BE2C (cell line): Measurements from ENCODE around the gene HLA-E.

Experiments
- DNase-seq: peaks from one replicate; pipeline ENCODE4 v3.0.0-alpha.2; 2020
- H3K27me3 ChIP-seq: fragments of 250-450 bp; sonication (Bioruptor Pico); 2 replicates; pipeline ENCODE4 v1.5.1; 2020; ENCODE audit warnings: mild to moderate bottlenecking
- H3K36me3 ChIP-seq: fragments of 250-450 bp; sonication (Bioruptor Pico); 2 replicates; pipeline ENCODE4 v1.5.1; 2020; ENCODE audit warnings: mild to moderate bottlenecking
- H3K4me1 ChIP-seq: fragments of 250-450 bp; sonication (Bioruptor Pico); 2 replicates; pipeline ENCODE4 v1.5.1; 2020
- H3K4me3 ChIP-seq: 2 replicates; pipeline ENCODE4 v1.5.1; 2011; ENCODE audit warnings: low read depth, low read length
- H3K9me3 ChIP-seq: fragments of 250-450 bp; sonication (Bioruptor Pico); 2 replicates; pipeline ENCODE4 v1.5.1; 2020
- TF ChIP-seq, protein P1 (sequence below): IDR thresholded peaks from 2 replicates; pipeline ENCODE4 v1.5.1; 2012; ENCODE audit warnings: mild to moderate bottlenecking, low read depth, low read length

Gene HLA-E

DNA sequence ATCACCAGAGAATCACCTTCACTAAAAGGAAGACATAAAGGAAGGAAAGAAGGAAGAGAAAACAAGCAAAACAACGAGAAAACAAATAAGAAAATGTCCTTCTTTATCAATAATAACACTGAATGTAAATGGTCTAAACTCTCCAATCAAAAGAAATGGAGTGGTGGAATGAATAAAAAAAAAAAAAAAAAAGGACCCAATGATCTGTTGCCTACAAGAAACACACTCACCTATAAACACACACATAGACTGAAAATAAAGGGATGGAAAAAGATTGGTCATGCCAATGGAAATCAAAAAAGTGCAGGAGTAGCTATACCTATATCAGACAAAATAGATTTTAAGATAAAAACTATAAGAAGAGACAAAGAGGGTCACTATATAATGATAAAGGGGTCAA is 30.2 kb upstream of the HLA-E start:
- TF ChIP-seq, protein P1, sequence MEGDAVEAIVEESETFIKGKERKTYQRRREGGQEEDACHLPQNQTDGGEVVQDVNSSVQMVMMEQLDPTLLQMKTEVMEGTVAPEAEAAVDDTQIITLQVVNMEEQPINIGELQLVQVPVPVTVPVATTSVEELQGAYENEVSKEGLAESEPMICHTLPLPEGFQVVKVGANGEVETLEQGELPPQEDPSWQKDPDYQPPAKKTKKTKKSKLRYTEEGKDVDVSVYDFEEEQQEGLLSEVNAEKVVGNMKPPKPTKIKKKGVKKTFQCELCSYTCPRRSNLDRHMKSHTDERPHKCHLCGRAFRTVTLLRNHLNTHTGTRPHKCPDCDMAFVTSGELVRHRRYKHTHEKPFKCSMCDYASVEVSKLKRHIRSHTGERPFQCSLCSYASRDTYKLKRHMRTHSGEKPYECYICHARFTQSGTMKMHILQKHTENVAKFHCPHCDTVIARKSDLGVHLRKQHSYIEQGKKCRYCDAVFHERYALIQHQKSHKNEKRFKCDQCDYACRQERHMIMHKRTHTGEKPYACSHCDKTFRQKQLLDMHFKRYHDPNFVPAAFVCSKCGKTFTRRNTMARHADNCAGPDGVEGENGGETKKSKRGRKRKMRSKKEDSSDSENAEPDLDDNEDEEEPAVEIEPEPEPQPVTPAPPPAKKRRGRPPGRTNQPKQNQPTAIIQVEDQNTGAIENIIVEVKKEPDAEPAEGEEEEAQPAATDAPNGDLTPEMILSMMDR = no peak
- Histone ChIP-seq H3K27me3 (peaks cover 90% of the 10 kb centered on the region), H3K36me3 (no peaks in the 10 kb centered on the region), H3K4me1 (no peaks in the 10 kb centered on the region), H3K9me3 (no peaks in the 10 kb centered on the region), H3K4me3 (no peak overlapping the region)
- no peak for DNase-seq

DNA sequence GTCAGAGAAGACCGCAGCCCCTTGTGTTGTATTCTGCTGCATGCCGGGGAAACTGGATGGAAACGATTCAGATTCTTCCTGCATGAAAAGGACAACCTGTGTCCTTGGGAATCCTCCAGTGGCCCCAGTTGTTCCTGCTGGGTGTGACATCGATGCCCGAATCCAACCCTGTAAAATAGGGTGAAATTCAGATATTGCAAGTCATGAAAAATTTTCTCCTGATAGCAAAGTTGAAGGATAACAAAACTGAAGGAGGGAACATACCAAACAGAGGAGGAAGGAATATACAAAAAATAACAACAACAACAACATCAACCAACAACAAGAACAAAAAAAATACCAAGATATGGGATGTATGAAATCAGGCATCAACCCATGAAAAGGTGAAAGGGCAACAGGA is 28.3 kb upstream of the HLA-E start:
- Histone ChIP-seq H3K36me3 (no peaks in the 10 kb centered on the region), H3K4me3 (no peak overlapping the region), H3K27me3 (peaks cover 94% of the 10 kb centered on the region), H3K9me3 (no peaks in the 10 kb centered on the region), H3K4me1 (no peaks in the 10 kb centered on the region)
- TF ChIP-seq, protein P1 = no peak
- DNase-seq = no peak

DNA sequence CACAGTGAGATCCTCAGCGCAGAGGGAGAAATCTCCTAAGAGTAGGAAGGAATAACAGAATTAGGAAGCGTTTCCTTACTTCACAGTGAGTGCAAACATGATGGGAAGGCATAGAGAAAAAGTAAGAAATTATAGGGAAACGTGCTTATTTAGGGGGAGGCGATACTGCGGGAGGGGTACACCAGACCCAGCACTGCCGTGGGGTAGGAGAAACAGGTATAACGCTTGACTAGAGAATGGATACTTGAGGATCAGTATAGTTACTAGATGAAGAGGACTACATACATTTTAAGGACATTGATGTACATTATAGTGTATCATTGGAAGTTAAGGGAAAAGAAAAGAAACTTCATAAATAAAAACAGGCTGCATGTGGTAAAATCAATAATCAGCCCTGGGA is 26.8 kb upstream of the HLA-E start:
- peaks cover 96% of the 10 kb centered on the region for H3K27me3 ChIP-seq
- H3K9me3 ChIP-seq = no peaks in the 10 kb centered on the region
- no peak overlapping the region for H3K4me3 ChIP-seq
- DNase-seq = no peak
- TF ChIP-seq, protein P1 = no peak
- H3K4me1 ChIP-seq = no peaks in the 10 kb centered on the region
- no peaks in the 10 kb centered on the region for H3K36me3 ChIP-seq

DNA sequence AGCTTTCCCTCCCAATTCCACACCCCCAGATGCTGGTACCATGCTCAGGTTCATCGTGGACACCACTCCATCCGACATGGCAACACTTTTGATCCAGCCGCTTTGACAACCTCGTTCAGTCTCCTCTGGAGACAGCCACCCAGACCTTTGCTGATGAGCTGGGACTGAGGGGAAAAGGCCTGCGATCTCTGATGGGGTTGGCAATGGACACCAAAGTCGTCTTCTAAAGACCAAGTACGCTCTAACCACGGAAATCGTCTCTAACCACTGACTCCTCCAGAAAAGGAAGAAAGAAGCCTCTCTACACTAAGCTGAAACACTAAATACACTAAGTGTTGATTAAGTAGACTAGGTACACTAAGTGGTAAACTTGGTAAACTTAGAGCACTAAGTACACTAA is 26.1 kb upstream of the HLA-E start:
- Histone ChIP-seq H3K4me1 (no peaks in the 10 kb centered on the region), H3K9me3 (no peaks in the 10 kb centered on the region), H3K27me3 (peaks cover 93% of the 10 kb centered on the region), H3K4me3 (no peak overlapping the region), H3K36me3 (no peaks in the 10 kb centered on the region)
- TF ChIP-seq, protein P1 = no peak
- no peak for DNase-seq

DNA sequence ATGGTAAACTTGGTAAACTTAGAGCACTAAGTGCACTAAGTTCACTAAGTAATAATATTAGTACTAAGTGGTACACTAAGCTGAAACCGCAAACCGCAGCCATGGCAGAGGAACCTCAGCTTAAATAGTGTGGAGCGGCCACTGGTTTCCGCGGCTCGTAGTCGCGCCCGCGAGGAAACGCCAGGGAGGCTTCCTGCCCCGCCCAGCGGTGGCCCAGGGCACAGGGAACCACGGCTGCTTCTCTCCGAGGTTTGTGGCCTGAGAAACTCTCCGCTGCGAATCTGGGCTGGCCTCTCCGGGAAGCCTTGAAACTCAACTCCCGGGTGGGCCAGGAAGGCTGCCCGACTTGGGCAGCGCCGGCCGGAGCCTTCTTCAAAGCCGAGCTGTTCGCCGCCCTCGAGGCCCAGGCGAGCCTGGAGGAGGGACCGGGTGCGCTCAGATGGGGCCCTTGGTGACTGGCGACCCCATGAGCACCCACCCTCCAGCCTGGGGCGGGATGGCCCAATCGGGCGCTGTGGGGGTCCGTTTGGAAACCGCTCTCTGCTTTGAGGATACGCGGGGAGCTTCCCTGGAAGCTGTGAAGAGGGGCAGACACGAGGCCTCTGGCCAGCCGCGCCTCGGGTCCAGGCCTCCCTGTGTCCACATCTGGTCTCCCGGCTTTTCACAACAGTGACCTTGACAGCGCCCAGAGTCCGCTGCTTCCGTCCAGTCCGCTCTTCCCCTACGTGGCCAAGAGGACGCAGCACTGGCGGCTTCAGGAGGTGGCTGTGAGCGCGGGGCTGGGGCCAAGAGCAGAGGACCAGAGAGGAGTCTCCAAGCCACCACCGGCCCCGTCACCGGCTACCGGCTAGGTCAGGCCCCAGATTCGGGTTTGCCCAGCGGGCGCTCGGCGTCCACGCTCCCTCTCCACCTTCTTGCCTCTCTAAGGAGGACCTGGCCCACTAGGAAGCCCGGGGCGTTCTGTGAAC is 25.4 kb upstream of the HLA-E start:
- H3K36me3 ChIP-seq = no peaks in the 10 kb centered on the region
- no peaks in the 10 kb centered on the region for H3K9me3 ChIP-seq
- H3K4me1 ChIP-seq = no peaks in the 10 kb centered on the region
- no peak for DNase-seq
- H3K4me3 ChIP-seq = no peak overlapping the region
- peaks cover 89% of the 10 kb centered on the region for H3K27me3 ChIP-seq
- TF ChIP-seq, protein P1 = no peak
